GM12878 (cell line): ENCODE results near the gene DDX10. TPM values are rescaled to one million over a fixed set of nuclear protein-coding genes. Genes with fewer than 3 reads are reported as not detected.

Experiments
- ATAC-seq: fragments of 200-7000 bp; cut with Tn5 transposase; 3 replicates; pipeline ENCODE4 v1.9.1; 2020; ENCODE audit warnings: mild to moderate bottlenecking, moderate library complexity
- BruUV-seq: library from RNA; stranded (reverse); fragments of 400-500 nt; replicated peaks from 2 replicates; lab custom pipeline; 2021; lab: Mats Ljungman, UMichigan
- CTCF ChIA-PET: fragments of 300-600 bp; sonication (Branson Sonifier 250); formaldehyde crosslinking; extraction: SDS; loops from one replicate; lab custom pipeline; 2021; ENCODE audit warnings: inconsistent platforms; lab: Yijun Ruan, JAX
- POLR2A ChIA-PET: fragments of 350-600 bp; formaldehyde crosslinking; extraction: SDS; loops from one replicate; lab custom pipeline; 2021; ENCODE audit warnings: inconsistent platforms; lab: Charles Lee
- RAD21 ChIA-PET: fragments of 300-600 bp; sonication (Branson Sonifier 250); formaldehyde crosslinking; loops from one replicate; lab custom pipeline; 2023; ENCODE audit warnings: antibody characterized with exemption; ENCODE audit not compliant: unreplicated experiment; lab: Charles Lee
- SMC1A ChIA-PET: fragments of 300-600 bp; sonication (Branson Sonifier 250); formaldehyde crosslinking; loops from one replicate; lab custom pipeline; 2023; ENCODE audit not compliant: unreplicated experiment, uncharacterized antibody; lab: Charles Lee
- DNase-seq: peaks from one replicate; pipeline ENCODE4 v3.0.0-alpha.2; 2011; ENCODE audit warnings: low read depth, low spot score
- FAIRE-seq: peaks from 3 replicates; lab custom pipeline; 2011; peaks lifted over from hg19 to GRCh38; lab: Jason Lieb, UNC
- H2AFZ ChIP-seq: 2 replicates; pipeline ENCODE4 v1.6.0; 2011; ENCODE audit warnings: low read depth, low read length, control low read depth; ENCODE audit not compliant: control insufficient read depth
- H3K27ac ChIP-seq: 2 replicates; pipeline ENCODE4 v1.5.1; 2011; ENCODE audit warnings: control low read depth; ENCODE audit not compliant: control insufficient read depth, insufficient read depth
- H3K27me3 ChIP-seq, 2 experiments: replicated peaks in 1 of 2; 2 replicates each; pipeline versions ENCODE4 v1.6.0 to v1.6.1; 2011; ENCODE audit warnings: low read length in 1 of 2; ENCODE audit not compliant: control insufficient read depth in 2 of 2, insufficient read depth in 2 of 2
- H3K36me3 ChIP-seq, 2 experiments: 2 replicates each; pipeline ENCODE4 v1.5.1; 2011; ENCODE audit warnings: low read length in 1 of 2; ENCODE audit not compliant: control insufficient read depth in 2 of 2, insufficient read depth in 2 of 2
- H3K4me1 ChIP-seq: 2 replicates; pipeline ENCODE4 v1.6.1; 2011; ENCODE audit warnings: mild to moderate bottlenecking, low read length, moderate library complexity, mixed read lengths; ENCODE audit not compliant: control insufficient read depth, insufficient read depth
- H3K4me2 ChIP-seq: 2 replicates; pipeline ENCODE4 v1.6.0; 2011; ENCODE audit warnings: control low read depth; ENCODE audit not compliant: control insufficient read depth, insufficient read depth
- H3K4me3 ChIP-seq: fragments of 200-600 bp; sonication (generic); 2 replicates; pipeline ENCODE4 v1.5.1; 2016
- H3K79me2 ChIP-seq: 2 replicates; pipeline ENCODE4 v1.6.0; 2011; ENCODE audit warnings: low read length; ENCODE audit not compliant: control insufficient read depth, insufficient read depth
- H3K9ac ChIP-seq: 2 replicates; pipeline ENCODE4 v1.8.0; 2011; ENCODE audit warnings: low read length, control low read depth, mixed read lengths; ENCODE audit not compliant: control insufficient read depth, insufficient read depth
- H3K9me3 ChIP-seq: replicated peaks from 3 replicates; pipeline ENCODE4 v1.5.1; 2011; ENCODE audit warnings: mild to moderate bottlenecking, low read length; ENCODE audit not compliant: control insufficient read depth, insufficient read depth
- H4K20me1 ChIP-seq: 2 replicates; pipeline ENCODE4 v1.6.0; 2011; ENCODE audit not compliant: control insufficient read depth, insufficient read depth
- ATF3 ChIP-seq: IDR thresholded peaks from 2 replicates; pipeline ENCODE4 v1.6.1; 2011; ENCODE audit warnings: low read depth, mild to moderate bottlenecking, low read length, moderate library complexity, borderline replicate concordance; ENCODE audit errors: extremely low read depth
- BCL3 ChIP-seq: IDR thresholded peaks from 2 replicates; pipeline ENCODE4 v1.6.1; 2011; ENCODE audit warnings: borderline replicate concordance, low read depth, mild to moderate bottlenecking, moderate library complexity, low read length; ENCODE audit not compliant: insufficient read depth, poor library complexity, severe bottlenecking
- CBX5 ChIP-seq: sonication (generic); IDR thresholded peaks from 2 replicates; pipeline ENCODE4 v1.6.1; 2016; ENCODE audit warnings: low read depth, moderate library complexity, mild to moderate bottlenecking, inconsistent platforms
- CHD2 ChIP-seq: IDR thresholded peaks from 2 replicates; pipeline ENCODE4 v1.6.1; 2011; ENCODE audit warnings: low read depth, low read length, improper control_type of control experiment, borderline replicate concordance
- E2F8 ChIP-seq: fragments of 450-650 bp; IDR thresholded peaks from 2 replicates; pipeline ENCODE4 v1.6.1; 2018; ENCODE audit warnings: mild to moderate bottlenecking, low read depth, moderate library complexity; ENCODE audit not compliant: partially characterized antibody
- EED ChIP-seq: sonication (generic); IDR thresholded peaks from 2 replicates; pipeline ENCODE4 v1.6.1; 2016; ENCODE audit warnings: antibody characterized with exemption, low read depth
- HDAC6 ChIP-seq: fragments of 200-600 bp; sonication (generic); IDR thresholded peaks from one replicate; pipeline ENCODE4 v1.8.0; 2017; ENCODE audit warnings: antibody characterized with exemption; ENCODE audit not compliant: unreplicated experiment
- HDGF ChIP-seq: fragments of 450-650 bp; IDR thresholded peaks from 2 replicates; pipeline ENCODE4 v1.6.1; 2016; ENCODE audit warnings: antibody characterized with exemption
- IKZF2 ChIP-seq, 2 experiments: fragments of 450-650 bp; IDR thresholded peaks; 2 replicates each; pipeline ENCODE4 v1.6.1; 2017; ENCODE audit warnings: mild to moderate bottlenecking in 2 of 2, moderate library complexity in 2 of 2
- JUNB ChIP-seq: IDR thresholded peaks from 2 replicates; pipeline ENCODE4 v1.6.1; 2016; ENCODE audit warnings: antibody characterized with exemption, mild to moderate bottlenecking
- KLF5 ChIP-seq: fragments of 450-650 bp; IDR thresholded peaks from 2 replicates; pipeline ENCODE4 v1.6.1; 2014; ENCODE audit warnings: mild to moderate bottlenecking; ENCODE audit not compliant: partially characterized antibody
- REST ChIP-seq: IDR thresholded peaks from 2 replicates; pipeline ENCODE4 v1.6.1; 2012; ENCODE audit warnings: mild to moderate bottlenecking, low read depth, low read length
- SPI1 ChIP-seq: IDR thresholded peaks from 2 replicates; pipeline ENCODE4 v1.6.1; 2011; ENCODE audit warnings: low read depth, mild to moderate bottlenecking, low read length, moderate library complexity, borderline replicate concordance; ENCODE audit not compliant: insufficient read depth
- ZNF217 ChIP-seq: fragments of 450-650 bp; IDR thresholded peaks from 2 replicates; pipeline ENCODE4 v1.6.1; 2017; ENCODE audit warnings: antibody characterized with exemption, mild to moderate bottlenecking
- WGBS: methylation state at CpG from one replicate; pipeline ENCODE4 v1.1.6; 2016; ENCODE audit warnings: low lambda C conversion rate; ENCODE audit not compliant: insufficient replicate concordance, insufficient coverage; ENCODE audit errors: missing lambda C conversion rate; 5-methylcytosine and 5-hydroxymethylcytosine counted together
- in situ Hi-C: fragments of 300-500 bp; cut with MboI; formaldehyde crosslinking; loops from 9 replicates; pipeline ENCODE4 v1.14.3; 2018; ENCODE audit warnings: mixed read lengths
- intact Hi-C: fragments of 100-400 bp; cut with micrococcal nuclease; formaldehyde crosslinking; loops from one replicate; pipeline ENCODE4 v1.14.2; 2022; ENCODE audit not compliant: unreplicated experiment
- polyA plus RNA-seq, 11 experiments: library from polyadenylated mRNA; depleted of rRNA in 4 of 11; unstranded in 6 of 11; stranded (reverse) in 5 of 11; fragments of >200 nt; fragmentation: Nextera tagmentation in 4 of 11; fragmentation: Illumina TruSeq in 1 of 11; extraction: Ambion mirVana in 4 of 11; extraction: Trizol in 1 of 11; gene quantifications; 1 replicate in 1 of 11; 2 replicates in 10 of 11; pipeline versions ENCODE4 v1.2.1 to v1.2.3, GENCODE V29; 2011 to 2016; ENCODE audit warnings: inconsistent platforms in 2 of 11, missing spikeins in 2 of 11, low read depth in 1 of 11
- total RNA-seq, 4 experiments: library from RNA; depleted of rRNA in 3 of 4; stranded (reverse); fragments of >200 nt in 3 of 4; fragmentation: Illumina TruSeq in 1 of 4; extraction: Trizol in 1 of 4; gene quantifications; 2 replicates each; pipeline versions ENCODE4 v1.2.1 to v1.2.3, GENCODE V29; 2013 to 2021

Gene DDX10
- total and polyA plus RNA-seq, 10 of the 15 experiments (the other 5 are each of a cell fraction or from before 2014, with no cell fraction given): 20.9 to 51.5 (median 31.9) TPM

- BruUV-seq: no TSS peak
- Histone ChIP-seq H3K4me1 (peaks cover 22% of the 10 kb centered on the region), H3K36me3 (no peaks in the 10 kb centered on the region; a peak in 1 of 4 replicates), H3K27ac (peak overlapping the region; percentile 79), H3K4me2 (peak overlapping the region; percentile 93), H3K4me3 (no peak overlapping the region), H3K27me3 (no peaks in the 10 kb centered on the region), H3K9ac (no peak overlapping the region; the same call in 1 of the 2 replicates), H4K20me1 (no peaks in the 10 kb centered on the region), H3K9me3 (no peaks in the 10 kb centered on the region; the same call in 2 of the 3 replicates), H3K79me2 (peaks cover 21% of the 10 kb centered on the region), H2AFZ (peak overlapping the region; percentile 62)
- DNase-seq (peak; percentile 93), FAIRE-seq (peak; percentile 92), ATAC-seq (peak; percentile 96)
- intact Hi-C loops: loop anchor here (1.0 to 2.0 kb wide), 2 partner anchors 21 to 34 kb away; no protein-coding TSS in a partner anchor
- WGBS: 5% methylated on average over 6 of the region's 6 CpGs
- CTCF ChIA-PET: interaction anchor here (0.7 to 8.5 kb wide), 23 partner anchors 8 to 1614 kb away, joined by 3 to 173 read pairs (median 16); partner anchors contain the start of gene DDX10
- SMC1A ChIA-PET: interaction anchor here (0.7 to 4.5 kb wide), 22 partner anchors 8 to 577 kb away, joined by 3 to 136 read pairs (median 7); partner anchors contain the start of gene DDX10
- RAD21 ChIA-PET: interaction anchor here (0.7 to 4.3 kb wide), 18 partner anchors 8 to 616 kb away, joined by 3 to 161 read pairs (median 6); partner anchors contain the start of gene DDX10
- in situ Hi-C loops: no loop called here
- POLR2A ChIA-PET: interaction anchor here (0.5 to 2.2 kb wide), 5 partner anchors 9 to 143 kb away, joined by 3 to 6 read pairs (median 4); partner anchors contain the start of gene DDX10
- peak; percentile 54 for TF ChIP-seq E2F8
- peak; percentile 98 for TF ChIP-seq IKZF2 (IDR thresholded peaks at IDR 0.05)
- peak; percentile 76 for TF ChIP-seq BCL3
- TF ChIP-seq KLF5: peak; percentile 41
- TF ChIP-seq ATF3: no peak
- TF ChIP-seq HDGF: peak; percentile 20; the same call in 1 of the 2 replicates
- TF ChIP-seq ZNF217: peak; percentile 95
- peak; percentile 99 for TF ChIP-seq JUNB
- TF ChIP-seq CHD2: 0 out of 2 replicates have a peak, but pooled peaks have one; percentile 38
- TF ChIP-seq CBX5: peak; percentile 76; the same call in 1 of the 2 replicates
- no peak for TF ChIP-seq HDAC6
- TF ChIP-seq EED: peak; percentile 94
- TF ChIP-seq SPI1: peak; percentile 86
- no peak for TF ChIP-seq REST
Observed at GRCh38 chr11:108733479-108734116, 68.7 kb downstream of the DDX10 start.
